WTC11 (cell line): Measurements from ENCODE around the gene VAV2. TPM values are rescaled to one million over a fixed set of nuclear protein-coding genes. Genes with fewer than 3 reads are reported as not detected.

ENCODE experiments used
- ATAC-seq: fragments of 200-7000 bp; cut with Tn5 transposase; 2 replicates; pipeline ENCODE4 v1.10.0; 2021; ENCODE audit warnings: mild to moderate bottlenecking, moderate library complexity
- CTCF ChIA-PET: fragments of 300-600 bp; sonication (Branson Sonifier 250); formaldehyde crosslinking; loops from one replicate; lab custom pipeline; 2021; ENCODE audit warnings: antibody characterized with exemption; lab: Charles Lee
- POLR2A ChIA-PET: fragments of 350-600 bp; sonication (Branson Sonifier 250); formaldehyde crosslinking; loops from one replicate; lab custom pipeline; 2021; ENCODE audit warnings: antibody characterized with exemption; lab: Charles Lee
- DNase-seq: peaks from one replicate; pipeline ENCODE4 v3.0.0; 2021; ENCODE audit warnings: low spot score
- H3K27ac Mint-ChIP-seq: 2 replicates; pipeline ENCODE4 v1.8.0; 2021; ENCODE audit warnings: mixed read lengths
- H3K27me3 Mint-ChIP-seq: 2 replicates; pipeline ENCODE4 v1.8.0; 2021; ENCODE audit warnings: low read depth, mild to moderate bottlenecking, moderate library complexity, mixed read lengths
- H3K36me3 Mint-ChIP-seq: 2 replicates; pipeline ENCODE4 v1.8.0; 2021; ENCODE audit warnings: mixed read lengths
- H3K4me1 Mint-ChIP-seq: 2 replicates; pipeline ENCODE4 v1.8.0; 2022; ENCODE audit warnings: mixed read lengths
- H3K4me3 Mint-ChIP-seq: 2 replicates; pipeline ENCODE4 v1.8.0; 2021; ENCODE audit warnings: mild to moderate bottlenecking, moderate library complexity, mixed read lengths
- H3K9me3 Mint-ChIP-seq: 2 replicates; pipeline ENCODE4 v1.8.0; 2021; ENCODE audit warnings: mixed read lengths
- ELF4 ChIP-seq: sonication (generic); formaldehyde crosslinking; IDR thresholded peaks from 2 replicates; pipeline ENCODE4 v1.8.1; 2022; ENCODE audit warnings: low read depth, mild to moderate bottlenecking, moderate library complexity, missing genetic modification reagents
- ESRRA ChIP-seq: sonication (generic); formaldehyde crosslinking; IDR thresholded peaks from 2 replicates; pipeline ENCODE4 v1.8.1; 2022; ENCODE audit warnings: mild to moderate bottlenecking, missing genetic modification reagents, borderline replicate concordance
- GTF2I ChIP-seq: fragments of 250-450 bp; sonication (Bioruptor Pico); conservative IDR thresholded peaks from 2 replicates; pipeline ENCODE4 v1.4.0; 2021; ENCODE audit warnings: mild to moderate bottlenecking
- JAZF1 ChIP-seq: fragments of 250-450 bp; sonication (Bioruptor Pico); IDR thresholded peaks from 2 replicates; pipeline ENCODE4 v1.9.0; 2021; ENCODE audit warnings: moderate library complexity, mild to moderate bottlenecking, inconsistent platforms
- KAT7 ChIP-seq: sonication (generic); formaldehyde crosslinking; IDR thresholded peaks from 2 replicates; pipeline ENCODE4 v1.8.1; 2023; ENCODE audit warnings: missing genetic modification reagents, mild to moderate bottlenecking, borderline replicate concordance
- NR3C1 ChIP-seq: sonication (generic); formaldehyde crosslinking; conservative IDR thresholded peaks from 2 replicates; pipeline ENCODE4 v1.8.1; 2023; ENCODE audit warnings: low read depth, mild to moderate bottlenecking, missing genetic modification reagents
- OVOL2 ChIP-seq: fragments of 250-450 bp; sonication (Bioruptor Pico); IDR thresholded peaks from 2 replicates; pipeline ENCODE4 v1.9.0; 2021; ENCODE audit warnings: mild to moderate bottlenecking, borderline replicate concordance
- PRRX2 ChIP-seq: fragments of 250-450 bp; sonication (Bioruptor Pico); IDR thresholded peaks from 2 replicates; pipeline ENCODE4 v1.8.0; 2021; ENCODE audit warnings: mild to moderate bottlenecking
- RORB ChIP-seq: fragments of 250-450 bp; sonication (Bioruptor Pico); IDR thresholded peaks from 2 replicates; pipeline ENCODE4 v1.9.0; 2021; ENCODE audit warnings: mild to moderate bottlenecking
- TP53 ChIP-seq: sonication (generic); formaldehyde crosslinking; IDR thresholded peaks from 2 replicates; pipeline ENCODE4 v1.8.1; 2023; ENCODE audit warnings: mild to moderate bottlenecking, missing genetic modification reagents
- total RNA-seq: library from RNA; stranded (reverse); gene quantifications from 3 replicates; pipeline ENCODE4 v1.2.3, GENCODE V29; 2021
- TF ChIP-seq, protein P1 (sequence below): sonication (generic); formaldehyde crosslinking; conservative IDR thresholded peaks from 2 replicates; pipeline ENCODE4 v1.8.1; 2023; ENCODE audit warnings: mild to moderate bottlenecking, low read depth, missing genetic modification reagents, moderate library complexity
- TF ChIP-seq, protein P2 (sequence below): sonication (generic); formaldehyde crosslinking; IDR thresholded peaks from 2 replicates; pipeline ENCODE4 v1.8.1; 2023; ENCODE audit warnings: mild to moderate bottlenecking, missing genetic modification reagents
- TF ChIP-seq, protein P3 (sequence below): sonication (generic); formaldehyde crosslinking; IDR thresholded peaks from 2 replicates; pipeline ENCODE4 v1.8.0; 2022; ENCODE audit warnings: mild to moderate bottlenecking, missing genetic modification reagents
- TF ChIP-seq, protein P4 (sequence below): fragments of 250-450 bp; sonication (Bioruptor Pico); conservative IDR thresholded peaks from 2 replicates; pipeline ENCODE4 v1.9.0; 2021; ENCODE audit warnings: mild to moderate bottlenecking
- TF ChIP-seq, protein P5 (sequence below): sonication (generic); formaldehyde crosslinking; IDR thresholded peaks from 2 replicates; pipeline ENCODE4 v1.8.0; 2022; ENCODE audit warnings: mild to moderate bottlenecking, missing genetic modification reagents
- TF ChIP-seq, protein P6 (sequence below): fragments of 250-450 bp; sonication (Bioruptor Pico); IDR thresholded peaks from 2 replicates; pipeline ENCODE4 v1.9.0; 2021; ENCODE audit warnings: mild to moderate bottlenecking
- TF ChIP-seq, protein P7 (sequence below): sonication (generic); formaldehyde crosslinking; IDR thresholded peaks from 2 replicates; pipeline ENCODE4 v1.8.0; 2023; ENCODE audit warnings: missing genetic modification reagents
- TF ChIP-seq, protein P8 (sequence below): sonication (generic); formaldehyde crosslinking; IDR thresholded peaks from 2 replicates; pipeline ENCODE4 v1.8.1; 2022; ENCODE audit warnings: missing genetic modification reagents, borderline replicate concordance
- TF ChIP-seq, protein P9 (sequence below): sonication (generic); formaldehyde crosslinking; IDR thresholded peaks from 2 replicates; pipeline ENCODE4 v1.8.0; 2022; ENCODE audit warnings: mild to moderate bottlenecking, missing genetic modification reagents

Gene VAV2
- total RNA-seq, 1 experiment from 2014 or later, result 39.7 TPM

DNA sequence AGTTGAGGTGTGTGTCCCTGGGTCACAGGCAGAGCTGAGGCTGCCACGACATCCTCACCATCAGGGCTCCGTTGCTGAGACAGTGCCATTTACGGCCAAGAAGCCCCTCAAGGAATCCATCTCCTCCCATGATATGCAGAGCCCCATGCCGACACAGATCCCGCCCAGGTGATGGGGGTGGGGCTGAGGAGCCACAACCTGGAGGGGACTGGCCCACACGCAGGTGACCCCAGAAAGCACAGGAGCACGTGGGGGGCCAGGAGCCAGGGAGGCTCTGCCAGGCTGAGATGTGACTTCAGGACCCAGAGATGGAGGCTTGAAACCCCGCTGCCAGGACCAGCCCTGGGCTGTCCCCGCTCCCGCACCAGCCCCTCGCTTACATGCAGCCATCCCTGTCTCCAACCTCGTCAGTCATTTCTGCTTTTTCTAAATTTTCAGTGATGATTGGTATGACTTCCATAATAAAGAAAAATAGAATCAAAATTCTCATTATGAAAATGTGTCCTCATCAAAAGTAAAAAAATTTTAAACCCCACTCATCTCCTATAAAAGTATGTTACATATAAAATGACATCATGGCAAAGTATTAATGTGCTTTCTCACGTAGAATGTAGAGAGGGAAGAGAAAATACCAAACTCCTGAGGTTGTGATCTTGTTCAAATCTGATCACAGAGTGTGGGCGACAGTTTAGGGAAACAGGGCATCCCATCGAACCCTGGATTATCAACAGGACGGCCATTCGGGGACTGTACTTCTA, 155.9 kb downstream of the VAV2 start:
- TF ChIP-seq, protein P1, sequence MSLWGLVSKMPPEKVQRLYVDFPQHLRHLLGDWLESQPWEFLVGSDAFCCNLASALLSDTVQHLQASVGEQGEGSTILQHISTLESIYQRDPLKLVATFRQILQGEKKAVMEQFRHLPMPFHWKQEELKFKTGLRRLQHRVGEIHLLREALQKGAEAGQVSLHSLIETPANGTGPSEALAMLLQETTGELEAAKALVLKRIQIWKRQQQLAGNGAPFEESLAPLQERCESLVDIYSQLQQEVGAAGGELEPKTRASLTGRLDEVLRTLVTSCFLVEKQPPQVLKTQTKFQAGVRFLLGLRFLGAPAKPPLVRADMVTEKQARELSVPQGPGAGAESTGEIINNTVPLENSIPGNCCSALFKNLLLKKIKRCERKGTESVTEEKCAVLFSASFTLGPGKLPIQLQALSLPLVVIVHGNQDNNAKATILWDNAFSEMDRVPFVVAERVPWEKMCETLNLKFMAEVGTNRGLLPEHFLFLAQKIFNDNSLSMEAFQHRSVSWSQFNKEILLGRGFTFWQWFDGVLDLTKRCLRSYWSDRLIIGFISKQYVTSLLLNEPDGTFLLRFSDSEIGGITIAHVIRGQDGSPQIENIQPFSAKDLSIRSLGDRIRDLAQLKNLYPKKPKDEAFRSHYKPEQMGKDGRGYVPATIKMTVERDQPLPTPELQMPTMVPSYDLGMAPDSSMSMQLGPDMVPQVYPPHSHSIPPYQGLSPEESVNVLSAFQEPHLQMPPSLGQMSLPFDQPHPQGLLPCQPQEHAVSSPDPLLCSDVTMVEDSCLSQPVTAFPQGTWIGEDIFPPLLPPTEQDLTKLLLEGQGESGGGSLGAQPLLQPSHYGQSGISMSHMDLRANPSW (CRISPR knock-in tag), result no peak
- TF ChIP-seq, protein P2, sequence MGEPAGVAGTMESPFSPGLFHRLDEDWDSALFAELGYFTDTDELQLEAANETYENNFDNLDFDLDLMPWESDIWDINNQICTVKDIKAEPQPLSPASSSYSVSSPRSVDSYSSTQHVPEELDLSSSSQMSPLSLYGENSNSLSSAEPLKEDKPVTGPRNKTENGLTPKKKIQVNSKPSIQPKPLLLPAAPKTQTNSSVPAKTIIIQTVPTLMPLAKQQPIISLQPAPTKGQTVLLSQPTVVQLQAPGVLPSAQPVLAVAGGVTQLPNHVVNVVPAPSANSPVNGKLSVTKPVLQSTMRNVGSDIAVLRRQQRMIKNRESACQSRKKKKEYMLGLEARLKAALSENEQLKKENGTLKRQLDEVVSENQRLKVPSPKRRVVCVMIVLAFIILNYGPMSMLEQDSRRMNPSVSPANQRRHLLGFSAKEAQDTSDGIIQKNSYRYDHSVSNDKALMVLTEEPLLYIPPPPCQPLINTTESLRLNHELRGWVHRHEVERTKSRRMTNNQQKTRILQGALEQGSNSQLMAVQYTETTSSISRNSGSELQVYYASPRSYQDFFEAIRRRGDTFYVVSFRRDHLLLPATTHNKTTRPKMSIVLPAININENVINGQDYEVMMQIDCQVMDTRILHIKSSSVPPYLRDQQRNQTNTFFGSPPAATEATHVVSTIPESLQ (CRISPR knock-in tag), result no peak
- TF ChIP-seq NR3C1 (no peak), ESRRA (no peak), PRRX2 (CRISPR knock-in tag) (no peak), ELF4 (CRISPR knock-in tag) (no peak), GTF2I (CRISPR knock-in tag) (no peak), OVOL2 (CRISPR knock-in tag) (no peak), KAT7 (CRISPR knock-in tag) (no peak), RORB (CRISPR knock-in tag) (no peak), TP53 (no peak), JAZF1 (no peak)
- TF ChIP-seq, protein P3, sequence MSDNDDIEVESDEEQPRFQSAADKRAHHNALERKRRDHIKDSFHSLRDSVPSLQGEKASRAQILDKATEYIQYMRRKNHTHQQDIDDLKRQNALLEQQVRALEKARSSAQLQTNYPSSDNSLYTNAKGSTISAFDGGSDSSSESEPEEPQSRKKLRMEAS (CRISPR knock-in tag), result no peak
- TF ChIP-seq, protein P4, sequence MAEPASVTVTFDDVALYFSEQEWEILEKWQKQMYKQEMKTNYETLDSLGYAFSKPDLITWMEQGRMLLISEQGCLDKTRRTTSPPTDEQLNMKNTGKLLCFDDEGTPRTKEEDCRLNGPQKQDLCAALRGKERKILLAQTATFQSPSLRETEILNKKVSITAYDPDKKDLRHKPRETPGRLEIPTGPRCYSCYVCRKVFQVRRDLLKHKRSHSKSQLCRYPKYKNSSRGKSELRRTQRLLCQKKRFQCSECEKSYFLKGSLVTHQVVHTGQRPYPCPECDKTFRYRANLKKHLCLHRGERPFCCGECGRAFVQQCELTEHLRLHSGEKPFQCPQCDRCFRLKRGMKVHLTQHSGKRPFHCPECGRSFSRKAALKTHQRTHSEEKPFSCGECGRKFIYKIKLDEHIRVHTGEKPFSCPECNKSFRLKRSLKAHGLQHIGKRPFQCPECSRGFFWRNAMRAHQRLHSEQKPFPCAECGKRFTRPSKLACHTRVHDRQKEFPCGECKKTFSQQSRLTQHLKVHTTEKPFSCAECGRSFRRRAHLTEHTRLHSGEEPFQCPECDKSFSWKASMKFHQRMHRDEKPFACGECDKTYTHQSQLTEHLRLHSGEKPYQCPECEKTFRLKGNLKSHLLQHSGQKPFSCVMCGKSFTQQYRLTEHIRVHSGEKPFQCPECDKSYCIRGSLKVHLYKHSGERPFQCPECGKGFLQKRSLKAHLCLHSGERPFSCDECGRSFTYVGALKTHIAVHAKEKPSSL, result no peak
- TF ChIP-seq, protein P5, sequence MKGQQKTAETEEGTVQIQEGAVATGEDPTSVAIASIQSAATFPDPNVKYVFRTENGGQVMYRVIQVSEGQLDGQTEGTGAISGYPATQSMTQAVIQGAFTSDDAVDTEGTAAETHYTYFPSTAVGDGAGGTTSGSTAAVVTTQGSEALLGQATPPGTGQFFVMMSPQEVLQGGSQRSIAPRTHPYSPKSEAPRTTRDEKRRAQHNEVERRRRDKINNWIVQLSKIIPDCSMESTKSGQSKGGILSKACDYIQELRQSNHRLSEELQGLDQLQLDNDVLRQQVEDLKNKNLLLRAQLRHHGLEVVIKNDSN (CRISPR knock-in tag), result no peak
- TF ChIP-seq, protein P6, sequence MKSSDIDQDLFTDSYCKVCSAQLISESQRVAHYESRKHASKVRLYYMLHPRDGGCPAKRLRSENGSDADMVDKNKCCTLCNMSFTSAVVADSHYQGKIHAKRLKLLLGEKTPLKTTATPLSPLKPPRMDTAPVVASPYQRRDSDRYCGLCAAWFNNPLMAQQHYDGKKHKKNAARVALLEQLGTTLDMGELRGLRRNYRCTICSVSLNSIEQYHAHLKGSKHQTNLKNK (CRISPR knock-in tag), result no peak
- TF ChIP-seq, protein P7, sequence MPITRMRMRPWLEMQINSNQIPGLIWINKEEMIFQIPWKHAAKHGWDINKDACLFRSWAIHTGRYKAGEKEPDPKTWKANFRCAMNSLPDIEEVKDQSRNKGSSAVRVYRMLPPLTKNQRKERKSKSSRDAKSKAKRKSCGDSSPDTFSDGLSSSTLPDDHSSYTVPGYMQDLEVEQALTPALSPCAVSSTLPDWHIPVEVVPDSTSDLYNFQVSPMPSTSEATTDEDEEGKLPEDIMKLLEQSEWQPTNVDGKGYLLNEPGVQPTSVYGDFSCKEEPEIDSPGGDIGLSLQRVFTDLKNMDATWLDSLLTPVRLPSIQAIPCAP (CRISPR knock-in tag), result no peak
- TF ChIP-seq, protein P8, sequence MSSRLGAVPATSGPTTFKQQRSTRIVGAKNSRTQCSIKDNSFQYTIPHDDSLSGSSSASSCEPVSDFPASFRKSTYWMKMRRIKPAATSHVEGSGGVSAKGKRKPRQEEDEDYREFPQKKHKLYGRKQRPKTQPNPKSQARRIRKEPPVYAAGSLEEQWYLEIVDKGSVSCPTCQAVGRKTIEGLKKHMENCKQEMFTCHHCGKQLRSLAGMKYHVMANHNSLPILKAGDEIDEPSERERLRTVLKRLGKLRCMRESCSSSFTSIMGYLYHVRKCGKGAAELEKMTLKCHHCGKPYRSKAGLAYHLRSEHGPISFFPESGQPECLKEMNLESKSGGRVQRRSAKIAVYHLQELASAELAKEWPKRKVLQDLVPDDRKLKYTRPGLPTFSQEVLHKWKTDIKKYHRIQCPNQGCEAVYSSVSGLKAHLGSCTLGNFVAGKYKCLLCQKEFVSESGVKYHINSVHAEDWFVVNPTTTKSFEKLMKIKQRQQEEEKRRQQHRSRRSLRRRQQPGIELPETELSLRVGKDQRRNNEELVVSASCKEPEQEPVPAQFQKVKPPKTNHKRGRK (CRISPR knock-in tag), result no peak
- TF ChIP-seq, protein P9, sequence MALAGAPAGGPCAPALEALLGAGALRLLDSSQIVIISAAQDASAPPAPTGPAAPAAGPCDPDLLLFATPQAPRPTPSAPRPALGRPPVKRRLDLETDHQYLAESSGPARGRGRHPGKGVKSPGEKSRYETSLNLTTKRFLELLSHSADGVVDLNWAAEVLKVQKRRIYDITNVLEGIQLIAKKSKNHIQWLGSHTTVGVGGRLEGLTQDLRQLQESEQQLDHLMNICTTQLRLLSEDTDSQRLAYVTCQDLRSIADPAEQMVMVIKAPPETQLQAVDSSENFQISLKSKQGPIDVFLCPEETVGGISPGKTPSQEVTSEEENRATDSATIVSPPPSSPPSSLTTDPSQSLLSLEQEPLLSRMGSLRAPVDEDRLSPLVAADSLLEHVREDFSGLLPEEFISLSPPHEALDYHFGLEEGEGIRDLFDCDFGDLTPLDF (CRISPR knock-in tag), result no peak
- H3K36me3 Mint-ChIP-seq, result no peaks in the 10 kb centered on the region
- DNase-seq (no peak), ATAC-seq (no peak)
- POLR2A ChIA-PET, result no interaction called here
- no peak overlapping the region for H3K27ac Mint-ChIP-seq
- H3K4me3 Mint-ChIP-seq, result no peak overlapping the region
- peaks cover 32% of the 10 kb centered on the region for H3K4me1 Mint-ChIP-seq
- H3K9me3 Mint-ChIP-seq, result no peaks in the 10 kb centered on the region
- CTCF ChIA-PET, result interaction anchor here (1.1 to 1.7 kb wide), 2 partner anchors 54 to 157 kb away, joined by 3 to 9 read pairs; no protein-coding TSS in a partner anchor
- H3K27me3 Mint-ChIP-seq, result no peaks in the 10 kb centered on the region
